Erythroblast (primary cell): ENCODE data around the gene PHLDA2.

ENCODE experiments used
- DNase-seq, 2 experiments: peaks; one replicate each; lab custom pipeline; 2025; lab: John Stamatoyannopoulos, UW
- GATA1 ChIP-seq: IDR thresholded peaks from 2 replicates; pipeline ENCODE4 v1.6.1; 2011; ENCODE audit warnings: low read depth, mild to moderate bottlenecking, control low read depth, low read length, moderate library complexity
- POLR2A ChIP-seq: IDR thresholded peaks from 2 replicates; pipeline ENCODE4 v1.6.1; 2011; ENCODE audit warnings: mild to moderate bottlenecking, low read length

Gene PHLDA2

GRCh38 chr11:2940921-2941821 is 12.0 kb upstream of the PHLDA2 start:
- no peak for DNase-seq
- TF ChIP-seq POLR2A (no peak), GATA1 (no peak)

- TF ChIP-seq GATA1: no peak
- TF ChIP-seq POLR2A: peak; percentile 28
- peak; percentile 49 to 59 for DNase-seq
Observed at GRCh38 chr11:2940147-2940920, 11.1 kb upstream of the PHLDA2 start.

DNA sequence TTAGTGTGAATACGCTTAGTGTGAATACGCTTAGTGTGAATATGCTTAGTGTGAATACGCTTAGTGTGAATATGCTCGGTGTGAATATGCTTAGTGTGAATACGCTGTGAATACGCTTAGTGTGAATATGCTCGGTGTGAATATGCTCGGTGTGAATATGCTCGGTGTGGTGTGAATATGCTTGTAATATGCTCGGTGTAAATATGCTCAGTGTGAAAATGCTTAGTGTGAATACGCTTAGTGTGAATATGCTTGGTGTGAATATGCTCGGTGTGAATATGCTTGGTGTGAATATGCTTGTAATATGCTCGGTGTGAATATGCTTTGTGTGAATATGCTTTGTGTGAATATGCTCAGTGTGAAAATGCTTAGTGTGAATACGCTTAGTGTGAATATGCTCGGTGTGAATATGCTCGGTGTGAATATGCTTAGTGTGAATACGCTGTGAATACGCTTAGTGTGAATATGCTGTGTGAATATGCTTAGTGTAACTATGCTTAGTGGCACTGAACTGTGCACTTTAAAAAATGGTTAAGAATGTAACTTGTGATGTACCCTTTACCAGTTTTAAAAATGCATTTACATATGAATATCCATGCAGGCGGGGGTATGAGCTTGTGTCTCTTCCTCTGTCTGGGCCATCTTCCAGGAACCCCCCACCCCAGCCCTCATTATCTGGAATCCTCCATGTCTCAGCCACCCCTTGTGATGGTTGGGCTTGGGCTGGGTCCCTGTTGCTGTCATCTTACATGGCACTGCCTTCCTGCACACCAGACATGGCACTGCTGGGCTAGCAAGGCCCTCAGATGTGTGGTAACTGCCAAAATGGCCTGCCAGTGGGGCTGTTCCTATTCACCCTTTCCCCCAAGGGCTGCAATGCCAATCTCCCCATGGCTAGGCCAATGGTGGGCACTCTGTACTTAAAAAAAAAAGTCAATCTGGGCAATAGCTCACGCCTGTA is 9.5 kb upstream of the PHLDA2 start:
- DNase-seq: peak; percentile 59 to 73

DNA sequence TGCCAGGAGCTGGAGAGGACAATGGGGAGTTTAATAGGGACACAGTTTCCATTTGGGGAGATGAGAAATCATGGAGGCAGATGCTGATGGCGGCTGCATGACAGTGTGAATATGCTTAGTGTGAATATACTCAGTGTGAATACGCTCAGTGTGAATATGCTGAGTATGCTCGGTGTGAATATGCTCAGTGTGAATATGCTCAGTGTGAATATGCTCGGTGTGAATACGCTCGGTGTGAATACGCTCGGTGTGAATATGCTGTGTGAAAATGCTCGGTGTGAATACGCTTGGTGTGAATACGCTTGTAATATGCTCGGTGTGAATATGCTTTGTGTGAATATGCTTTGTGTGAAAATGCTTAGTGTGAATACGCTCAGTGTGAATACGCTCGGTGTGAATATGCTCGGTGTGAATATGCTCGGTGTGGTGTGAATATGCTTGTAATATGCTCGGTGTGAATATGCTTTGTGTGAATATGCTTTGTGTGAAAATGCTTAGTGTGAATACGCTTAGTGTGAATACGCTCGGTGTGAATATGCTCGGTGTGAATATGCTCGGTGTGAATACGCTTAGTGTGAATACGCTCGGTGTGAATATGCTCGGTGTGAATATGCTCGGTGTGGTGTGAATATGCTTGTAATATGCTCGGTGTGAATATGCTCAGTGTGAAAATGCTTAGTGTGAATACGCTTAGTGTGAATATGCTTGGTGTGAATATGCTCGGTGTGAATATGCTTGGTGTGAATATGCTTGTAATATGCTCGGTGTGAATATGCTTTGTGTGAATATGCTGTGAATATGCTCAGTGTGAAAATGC is 8.6 kb upstream of the PHLDA2 start:
- peak; percentile 65 to 77 for DNase-seq

GRCh38 chr11:2934611-2935239 is 5.5 kb upstream of the PHLDA2 start:
- no peak for DNase-seq
- TF ChIP-seq POLR2A (no peak), GATA1 (no peak)

GRCh38 chr11:2934021-2934550 is 4.9 kb upstream of the PHLDA2 start:
- TF ChIP-seq GATA1 (no peak), POLR2A (no peak)

GRCh38 chr11:2933375-2934020 is 4.3 kb upstream of the PHLDA2 start:
- no peak for TF ChIP-seq GATA1
- no peak for TF ChIP-seq POLR2A
- DNase-seq: peak; percentile 33 to 51

More at GRCh38 chr11:2934021-2934550, 4.9 kb upstream of the PHLDA2 start:
- DNase-seq: no peak

DNA sequence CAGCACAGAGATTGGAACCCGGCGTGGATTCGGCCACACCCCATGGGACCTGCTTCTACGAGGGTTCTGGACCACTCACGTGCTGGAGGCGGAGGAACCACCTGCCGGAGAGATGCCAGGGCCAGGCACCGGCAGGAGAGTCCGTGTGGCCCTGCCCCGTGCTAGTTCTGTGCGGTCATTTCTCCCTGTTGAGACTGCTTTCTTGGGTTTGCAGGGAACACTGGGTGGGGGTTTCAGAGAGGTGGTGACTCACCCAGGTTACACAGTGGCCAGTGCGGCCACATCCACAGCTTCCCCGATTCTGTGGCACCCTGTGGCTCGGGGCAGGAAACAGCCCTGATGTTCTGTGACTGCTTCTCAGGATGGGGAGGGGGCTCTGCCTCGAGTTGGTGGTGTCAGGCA is 3.6 kb upstream of the PHLDA2 start:
- DNase-seq: no peak

DNA sequence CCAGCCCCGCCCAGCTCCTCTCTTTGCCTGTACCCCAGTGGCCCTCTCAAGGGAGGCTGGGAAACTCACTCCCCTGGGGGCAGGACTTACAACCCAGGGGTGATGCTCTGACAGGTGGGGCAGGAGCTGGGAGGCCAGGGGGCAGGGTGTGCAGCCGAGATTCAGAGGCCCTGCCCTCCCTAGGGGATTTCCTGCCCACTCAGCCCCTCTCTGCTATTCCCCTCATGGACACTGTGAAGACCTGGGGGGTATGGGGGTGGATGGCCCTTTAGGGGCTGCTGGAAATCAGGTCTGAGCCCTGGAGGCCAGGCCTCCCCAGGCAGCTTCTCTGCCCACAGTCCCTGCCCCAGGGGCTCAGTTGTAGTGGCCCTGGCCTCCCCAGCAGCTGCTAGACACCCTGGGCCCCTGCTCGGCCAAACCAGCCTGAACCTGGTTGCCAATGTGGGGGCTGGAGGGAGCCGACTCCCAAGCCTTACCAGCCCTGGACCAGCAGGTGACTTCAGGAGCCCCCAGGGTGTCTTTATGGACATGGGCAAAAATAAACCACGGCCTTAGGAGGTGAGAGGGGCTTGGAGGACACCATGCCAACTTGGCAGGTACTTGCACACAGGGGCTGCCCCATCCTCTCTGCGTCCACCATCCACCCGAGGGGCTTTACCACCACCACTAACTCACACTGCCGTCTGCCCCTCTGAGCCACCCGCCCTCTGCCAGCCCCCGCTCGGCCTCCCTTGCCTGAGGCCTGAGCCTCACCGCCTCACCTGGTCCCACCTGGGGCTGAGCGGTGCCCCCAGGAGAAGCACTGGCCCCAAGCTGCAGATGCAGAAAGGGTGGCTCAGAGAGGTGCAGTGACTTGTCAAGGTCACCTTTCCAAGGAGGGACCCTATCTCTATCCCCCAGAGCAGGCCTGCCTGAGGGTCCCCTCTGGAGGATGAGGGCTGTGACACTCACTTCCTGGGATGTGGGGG is 2.8 kb upstream of the PHLDA2 start:
- no peak for DNase-seq

More for the DNA sequence above, 3.6 kb upstream of the PHLDA2 start:
- TF ChIP-seq GATA1: no peak
- no peak for TF ChIP-seq POLR2A

GRCh38 chr11:2931420-2931746 is 2.2 kb upstream of the PHLDA2 start:
- TF ChIP-seq POLR2A: no peak
- no peak for TF ChIP-seq GATA1
- no peak for DNase-seq

More for the DNA sequence above, 2.8 kb upstream of the PHLDA2 start:
- no peak for TF ChIP-seq POLR2A
